Mucosa of rectum (tissue), 2 donors: Measurements from ENCODE around the gene PRMT7.

Experiments
- H3K27ac ChIP-seq, 2 donors: one replicate each; pipeline ENCODE4 v1.7.0; 2013; ENCODE audit warnings: inconsistent platforms in 2 of 2, low read depth in 2 of 2, low read length in 2 of 2
- H3K27me3 ChIP-seq, 2 donors: one replicate each; pipeline ENCODE4 v1.7.0; 2013; ENCODE audit warnings: low read length in 2 of 2; ENCODE audit not compliant: control insufficient read depth in 2 of 2, insufficient read depth in 2 of 2
- H3K36me3 ChIP-seq, 2 donors: one replicate each; pipeline ENCODE4 v1.7.0; 2013; ENCODE audit warnings: low read length in 2 of 2; ENCODE audit not compliant: control insufficient read depth in 2 of 2, insufficient read depth in 2 of 2
- H3K4me1 ChIP-seq, 2 donors: one replicate each; pipeline ENCODE4 v1.7.0; 2013; ENCODE audit warnings: low read length in 2 of 2, mild to moderate bottlenecking in 1 of 2; ENCODE audit not compliant: control insufficient read depth in 2 of 2, insufficient read depth in 2 of 2
- H3K4me3 ChIP-seq, 2 donors: one replicate each; pipeline ENCODE4 v1.7.0; 2013; ENCODE audit warnings: low read length in 2 of 2
- H3K9ac ChIP-seq, 2 donors: one replicate each; pipeline ENCODE4 v1.7.0; 2013; ENCODE audit warnings: low read length in 2 of 2, low read depth in 1 of 2, mild to moderate bottlenecking in 1 of 2
- H3K9me3 ChIP-seq, 2 donors: one replicate each; pipeline ENCODE4 v1.7.0; 2013; ENCODE audit warnings: low read length in 2 of 2; ENCODE audit not compliant: control insufficient read depth in 2 of 2
- donor health status: healthy.
- donor health status: Normal muscosa, but diverticular disease.

The PRMT7 gene

GRCh38 chr16:68361485-68361884 is 50.7 kb downstream of the PRMT7 start:
- no peak overlapping the region for H3K9ac ChIP-seq
- H3K27me3 ChIP-seq, result no peaks in the 10 kb centered on the region
- peaks cover 38 to 47% of the 10 kb centered on the region in 2 donors for H3K36me3 ChIP-seq
- H3K9me3 ChIP-seq, result no peaks in the 10 kb centered on the region
- H3K4me1 ChIP-seq, result peaks cover 0 to 15% of the 10 kb centered on the region in 2 donors
- H3K4me3 ChIP-seq, result no peak overlapping the region
- no peak overlapping the region for H3K27ac ChIP-seq

- Histone ChIP-seq H3K36me3 (peaks cover 33 to 38% of the 10 kb centered on the region in 2 donors), H3K9ac (no peak overlapping the region), H3K27me3 (no peaks in the 10 kb centered on the region), H3K4me1 (peaks cover 0 to 6% of the 10 kb centered on the region in 2 donors), H3K9me3 (no peaks in the 10 kb centered on the region), H3K27ac (no peak overlapping the region), H3K4me3 (no peak overlapping the region)
Measured at GRCh38 chr16:68362262-68362913, 51.6 kb downstream of the PRMT7 start.

- H3K36me3 ChIP-seq, result peaks cover 29 to 33% of the 10 kb centered on the region in 2 donors
- H3K9ac ChIP-seq, result no peak overlapping the region
- no peaks in the 10 kb centered on the region for H3K27me3 ChIP-seq
- peaks cover 0 to 5% of the 10 kb centered on the region in 2 donors for H3K4me1 ChIP-seq
- no peak overlapping the region for H3K27ac ChIP-seq
- H3K9me3 ChIP-seq, result no peaks in the 10 kb centered on the region
- H3K4me3 ChIP-seq, result no peak overlapping the region
Measured at GRCh38 chr16:68362947-68363657, 52.3 kb downstream of the PRMT7 start.

- no peak overlapping the region for H3K9ac ChIP-seq
- no peak overlapping the region for H3K27ac ChIP-seq
- peaks cover 31 to 32% of the 10 kb centered on the region in 2 donors for H3K36me3 ChIP-seq
Measured at GRCh38 chr16:68363658-68364521, 53.1 kb downstream of the PRMT7 start.

GRCh38 chr16:68364561-68364998 is 53.8 kb downstream of the PRMT7 start:
- Histone ChIP-seq H3K27me3 (no peaks in the 10 kb centered on the region), H3K27ac (no peak overlapping the region), H3K4me3 (no peak overlapping the region), H3K4me1 (peaks cover 3 to 7% of the 10 kb centered on the region in 2 donors), H3K9ac (no peak overlapping the region), H3K9me3 (no peaks in the 10 kb centered on the region), H3K36me3 (peaks cover 28 to 33% of the 10 kb centered on the region in 2 donors)

More at GRCh38 chr16:68363658-68364521, 53.1 kb downstream of the PRMT7 start:
- H3K9me3 ChIP-seq, result no peaks in the 10 kb centered on the region
- H3K4me1 ChIP-seq, result peaks cover 3 to 7% of the 10 kb centered on the region in 2 donors
- H3K27me3 ChIP-seq, result no peaks in the 10 kb centered on the region
- H3K4me3 ChIP-seq, result no peak overlapping the region

- Histone ChIP-seq H3K27ac (no peak overlapping the region), H3K9ac (peak overlapping the region in 1 of 2 donors; percentile 24), H3K27me3 (no peaks in the 10 kb centered on the region)
Measured at GRCh38 chr16:68365167-68365817, 54.5 kb downstream of the PRMT7 start.

GRCh38 chr16:68366062-68366461 is 55.2 kb downstream of the PRMT7 start:
- H3K9ac ChIP-seq, result no peak overlapping the region
- peaks cover 7% of the 10 kb centered on the region in 2 donors for H3K4me1 ChIP-seq
- H3K4me3 ChIP-seq, result no peak overlapping the region
- H3K36me3 ChIP-seq, result peaks cover 24 to 30% of the 10 kb centered on the region in 2 donors
- no peaks in the 10 kb centered on the region for H3K27me3 ChIP-seq
- no peak overlapping the region for H3K27ac ChIP-seq
- no peaks in the 10 kb centered on the region for H3K9me3 ChIP-seq

More at GRCh38 chr16:68365167-68365817, 54.5 kb downstream of the PRMT7 start:
- peaks cover 24 to 34% of the 10 kb centered on the region in 2 donors for H3K36me3 ChIP-seq
- no peaks in the 10 kb centered on the region for H3K9me3 ChIP-seq
- peaks cover 5 to 7% of the 10 kb centered on the region in 2 donors for H3K4me1 ChIP-seq
- H3K4me3 ChIP-seq, result no peak overlapping the region

- Histone ChIP-seq H3K4me1 (peaks cover 7 to 10% of the 10 kb centered on the region in 2 donors), H3K4me3 (no peak overlapping the region), H3K27ac (no peak overlapping the region), H3K9me3 (no peaks in the 10 kb centered on the region), H3K36me3 (peaks cover 26 to 29% of the 10 kb centered on the region in 2 donors), H3K9ac (no peak overlapping the region), H3K27me3 (no peaks in the 10 kb centered on the region)
Measured at GRCh38 chr16:68367030-68367429, 56.2 kb downstream of the PRMT7 start.

GRCh38 chr16:68367440-68367839 is 56.6 kb downstream of the PRMT7 start:
- Histone ChIP-seq H3K27ac (no peak overlapping the region), H3K27me3 (no peaks in the 10 kb centered on the region), H3K9me3 (no peaks in the 10 kb centered on the region), H3K9ac (no peak overlapping the region), H3K4me1 (peaks cover 7 to 10% of the 10 kb centered on the region in 2 donors), H3K36me3 (peaks cover 22 to 25% of the 10 kb centered on the region in 2 donors), H3K4me3 (no peak overlapping the region)
